CD4-positive, alpha-beta memory T cell (primary cell): ENCODE data around the gene IFI30. TPM values are rescaled to one million over a fixed set of nuclear protein-coding genes. Genes with fewer than 3 reads are reported as not detected.

Experiments
- CTCF ChIA-PET: fragments of 350-600 bp; sonication (Branson Sonifier 250); formaldehyde crosslinking; loops from one replicate; lab custom pipeline; 2021; ENCODE audit warnings: inconsistent platforms; ENCODE audit not compliant: partially characterized antibody; lab: Charles Lee
- POLR2A ChIA-PET: fragments of 350-600 bp; sonication (Branson Sonifier 250); formaldehyde crosslinking; loops from one replicate; lab custom pipeline; 2021; ENCODE audit not compliant: partially characterized antibody; lab: Charles Lee
- DNase-seq, 5 donors: peaks; one replicate each; pipeline versions ENCODE4 v3.0.0 to v3.0.0-alpha.2; 2020 to 2022; ENCODE audit warnings: mixed read lengths in 1 of 5
- H3K27ac ChIP-seq: one replicate; pipeline ENCODE4 v1.7.0; 2013; ENCODE audit warnings: low read depth, low read length
- H3K27me3 ChIP-seq: 2 replicates; pipeline ENCODE4 v1.7.0; 2013; ENCODE audit warnings: mild to moderate bottlenecking, low read length, moderate library complexity; ENCODE audit not compliant: insufficient read depth
- H3K36me3 ChIP-seq: 2 replicates; pipeline ENCODE4 v1.7.0; 2013; ENCODE audit warnings: mild to moderate bottlenecking, low read length, moderate library complexity; ENCODE audit not compliant: insufficient read depth
- H3K4me1 ChIP-seq: 2 replicates; pipeline ENCODE4 v1.7.0; 2013; ENCODE audit warnings: mild to moderate bottlenecking, low read length, moderate library complexity; ENCODE audit not compliant: insufficient read depth
- H3K4me3 ChIP-seq, 2 donors: one replicate each; pipeline ENCODE4 v1.7.0; 2013; ENCODE audit warnings: low read length in 2 of 2, mild to moderate bottlenecking in 1 of 2
- H3K9me3 ChIP-seq, 2 donors: one replicate each; pipeline ENCODE4 v1.7.0; 2013; ENCODE audit warnings: low read length in 2 of 2, control low read depth in 1 of 2; ENCODE audit not compliant: control insufficient read depth in 1 of 2
- H3K27ac Mint-ChIP-seq, 7 donors: one replicate each; pipeline ENCODE4 v1.8.0; 2020 to 2021; ENCODE audit warnings: mixed read lengths in 7 of 7, mild to moderate bottlenecking in 6 of 7, inconsistent platforms in 3 of 7, moderate library complexity in 3 of 7
- H3K27me3 Mint-ChIP-seq, 2 donors: one replicate each; pipeline ENCODE4 v1.8.0; 2020 to 2021; ENCODE audit warnings: mixed read lengths in 2 of 2
- H3K36me3 Mint-ChIP-seq, 2 donors: one replicate each; pipeline ENCODE4 v1.8.0; 2020 to 2021; ENCODE audit warnings: mixed read lengths in 2 of 2, inconsistent platforms in 1 of 2, mild to moderate bottlenecking in 1 of 2
- H3K4me1 Mint-ChIP-seq, 4 donors: one replicate each; pipeline ENCODE4 v1.8.0; 2020 to 2021; ENCODE audit warnings: mixed read lengths in 4 of 4, mild to moderate bottlenecking in 1 of 4
- H3K4me3 Mint-ChIP-seq, 8 donors: one replicate each; pipeline ENCODE4 v1.8.0; 2020 to 2021; ENCODE audit warnings: mixed read lengths in 8 of 8, mild to moderate bottlenecking in 7 of 8, moderate library complexity in 6 of 8, inconsistent platforms in 3 of 8
- H3K9me3 Mint-ChIP-seq, 8 donors: one replicate each; pipeline ENCODE4 v1.8.0; 2020 to 2021; ENCODE audit warnings: mixed read lengths in 8 of 8, mild to moderate bottlenecking in 5 of 8, inconsistent platforms in 3 of 8, moderate library complexity in 1 of 8
- intact Hi-C: fragments of 100-400 bp; cut with micrococcal nuclease; formaldehyde crosslinking; loops from one replicate; pipeline ENCODE4 v1.15.1; 2023
- polyA plus RNA-seq, 2 donors: library from polyadenylated mRNA; unstranded; fragments of 300-500 nt; fragmentation: Illumina TruSeq; gene quantifications; one replicate each; pipeline ENCODE4 v1.2.3, GENCODE V29; 2021
- total RNA-seq, 2 experiments: library from RNA; stranded (reverse); gene quantifications; one replicate each; pipeline ENCODE4 v1.2.3, GENCODE V29; 2021

The IFI30 gene
- total and polyA plus RNA-seq, 4 experiments from 2014 or later: 6.3 to 56.9 (median 32.5) TPM

GRCh38 chr19:18190278-18190677 lies 16.7 kb downstream of the IFI30 start:
- Mint-ChIP-seq H3K4me3 (no peak overlapping the region), H3K27ac (peak overlapping the region in 1 of 7 donors; percentile 32), H3K4me1 (peaks cover 11 to 26% (median 20%) of the 10 kb centered on the region in 4 donors), H3K36me3 (peaks cover 0 to 9% of the 10 kb centered on the region in 2 donors), H3K27me3 (no peaks in the 10 kb centered on the region), H3K9me3 (peaks cover 0 to 7% (median 0%) of the 10 kb centered on the region in 8 donors)
- peaks cover 22% of the 10 kb centered on the region for H3K4me1 ChIP-seq
- ChIA-PET POLR2A (interaction anchor here (5.3 kb wide), 1 partner anchor 90 kb away, joined by 71 read pairs; the partner anchor contains the start of gene JUND), CTCF (interaction anchor here (7.0 kb wide), 1 partner anchor 62 kb away, joined by 79 read pairs; a partner anchor contains a TSS)
- no peaks in the 10 kb centered on the region for H3K9me3 ChIP-seq
- intact Hi-C loops: no loop called here
- H3K27me3 ChIP-seq: no peaks in the 10 kb centered on the region
- no peak overlapping the region for H3K27ac ChIP-seq
- H3K36me3 ChIP-seq: no peaks in the 10 kb centered on the region
- no peak for DNase-seq
- H3K4me3 ChIP-seq: no peak overlapping the region

GRCh38 chr19:18191640-18192062 lies 18.0 kb downstream of the IFI30 start:
- H3K9me3 ChIP-seq: no peaks in the 10 kb centered on the region
- H3K4me1 ChIP-seq: peaks cover 22% of the 10 kb centered on the region
- H3K4me3 ChIP-seq: no peak overlapping the region
- Mint-ChIP-seq H3K27ac (peak overlapping the region; percentile 89 to 98 (median 96)), H3K4me3 (peak overlapping the region; percentile 87 to 96 (median 92)), H3K9me3 (peaks cover 0 to 7% (median 0%) of the 10 kb centered on the region in 8 donors), H3K36me3 (peaks cover 0 to 9% of the 10 kb centered on the region in 2 donors), H3K4me1 (peaks cover 11 to 26% (median 20%) of the 10 kb centered on the region in 4 donors), H3K27me3 (no peaks in the 10 kb centered on the region)
- H3K27me3 ChIP-seq: no peaks in the 10 kb centered on the region
- no peaks in the 10 kb centered on the region for H3K36me3 ChIP-seq
- DNase-seq: no peak
- intact Hi-C loops: loop anchor here (1.0 to 2.0 kb wide), 5 partner anchors 19 to 137 kb away; partner anchors contain the start of genes IFI30 and LSM4
- POLR2A ChIA-PET: interaction anchor here (0.7 to 5.3 kb wide), 20 partner anchors 12 to 379 kb away, joined by 3 to 78 read pairs (median 6); partner anchors contain the start of genes IFI30, IL12RB1, JUND and LSM4
- CTCF ChIA-PET: interaction anchor here (0.7 to 7.0 kb wide), 25 partner anchors 8 to 254 kb away, joined by 3 to 79 read pairs (median 4); partner anchors contain the start of gene RAB3A
- H3K27ac ChIP-seq: peak overlapping the region; percentile 73

GRCh38 chr19:18192673-18193387 lies 19.2 kb downstream of the IFI30 start, which contains the start of gene MPV17L2:
Gene MPV17L2, plus strand, starts transcription at chr19:18193218. Its CDS starts 64 bp downstream, at chr19:18193282.
- Histone ChIP-seq H3K9me3 (no peaks in the 10 kb centered on the region), H3K36me3 (no peaks in the 10 kb centered on the region), H3K4me3 (peak within 1 kb of the TSS; percentile 63 to 83), H3K4me1 (peaks cover 22% of the 10 kb centered on the region), H3K27ac (peak within 1 kb of the TSS; percentile 73), H3K27me3 (no peaks in the 10 kb centered on the region)
- H3K27ac Mint-ChIP-seq: peak within 1 kb of the TSS; percentile 89 to 98 (median 96)
- ChIA-PET CTCF (interaction anchor here (0.7 to 7.0 kb wide), 18 partner anchors 9 to 255 kb away, joined by 3 to 79 read pairs (median 5); partner anchors contain the start of gene RAB3A), POLR2A (interaction anchor here (0.6 to 5.3 kb wide), 27 partner anchors 11 to 378 kb away, joined by 3 to 78 read pairs (median 6); partner anchors contain the start of genes CCDC124, IFI30, IL12RB1 and JUND)
- H3K4me3 Mint-ChIP-seq: peak within 1 kb of the TSS; percentile 87 to 96 (median 92)
- H3K4me1 Mint-ChIP-seq: peaks cover 11 to 26% (median 20%) of the 10 kb centered on the region in 4 donors
- no peaks in the 10 kb centered on the region for H3K27me3 Mint-ChIP-seq
- intact Hi-C loops: loop anchor here (1.0 to 2.0 kb wide), 6 partner anchors 11 to 135 kb away; partner anchors contain the start of genes IFI30, LSM4 and RAB3A
- DNase-seq: peak; percentile 98 to 100 (median 99)
- H3K36me3 Mint-ChIP-seq: peaks cover under 1 to 9% of the 10 kb centered on the region in 2 donors
- peaks cover 0 to 7% (median 0%) of the 10 kb centered on the region in 8 donors for H3K9me3 Mint-ChIP-seq

DNA sequence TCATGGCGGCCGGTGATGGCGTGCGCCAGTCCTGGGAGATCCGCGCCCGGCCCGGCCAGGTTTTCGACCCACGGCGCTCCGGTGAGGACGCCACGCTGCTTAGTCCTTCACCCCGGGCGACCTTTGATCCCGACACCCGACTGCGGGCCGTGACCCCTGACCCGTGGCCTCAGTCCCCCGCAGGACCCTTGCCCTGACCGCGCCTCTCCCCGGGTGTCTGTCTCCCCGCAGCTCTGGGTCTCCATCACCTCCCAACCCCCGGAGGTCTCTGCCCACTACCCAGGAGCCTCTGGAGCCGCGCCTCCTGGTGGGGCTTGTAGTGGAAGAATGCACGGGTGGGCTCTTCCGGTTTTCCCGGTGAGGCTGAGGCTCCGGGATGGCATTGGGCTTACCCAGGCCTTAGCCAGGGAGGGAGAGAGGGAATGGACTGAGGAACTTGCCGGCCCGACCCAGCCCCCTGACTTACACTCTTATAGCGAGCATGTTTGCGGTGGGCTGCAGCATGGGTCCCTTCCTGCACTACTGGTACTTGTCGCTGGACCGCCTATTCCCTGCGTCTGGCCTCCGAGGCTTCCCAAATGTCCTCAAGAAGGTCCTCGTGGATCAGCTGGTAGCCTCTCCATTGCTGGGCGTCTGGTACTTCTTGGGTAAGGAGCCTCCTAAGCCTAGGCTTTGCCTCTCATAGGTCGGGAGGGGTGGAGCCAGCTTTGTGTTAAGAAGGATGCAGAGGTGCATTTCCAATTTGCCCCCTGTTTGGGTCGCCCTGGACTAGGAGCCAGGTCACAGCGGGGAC lies 20.0 kb downstream of the IFI30 start:
- peaks cover 8 to 17% of the 10 kb centered on the region in 2 donors for H3K36me3 Mint-ChIP-seq
- Histone ChIP-seq H3K27ac (peak overlapping the region; percentile 64), H3K4me1 (peaks cover 22% of the 10 kb centered on the region), H3K9me3 (no peaks in the 10 kb centered on the region), H3K27me3 (no peaks in the 10 kb centered on the region), H3K36me3 (no peaks in the 10 kb centered on the region), H3K4me3 (peak overlapping the region; percentile 63 to 83)
- peaks cover 0 to 7% (median 0%) of the 10 kb centered on the region in 8 donors for H3K9me3 Mint-ChIP-seq
- peak overlapping the region; percentile 87 to 96 (median 92) for H3K4me3 Mint-ChIP-seq
- CTCF ChIA-PET: interaction anchor here (1.7 to 7.0 kb wide), 6 partner anchors 12 to 220 kb away, joined by 6 to 79 read pairs (median 8); partner anchors contain the start of gene RAB3A
- no peaks in the 10 kb centered on the region for H3K27me3 Mint-ChIP-seq
- POLR2A ChIA-PET: interaction anchor here (0.7 to 5.3 kb wide), 18 partner anchors 10 to 261 kb away, joined by 3 to 78 read pairs (median 7); partner anchors contain the start of genes CCDC124, IFI30, IL12RB1 and JUND
- intact Hi-C loops: loop anchor here (1.0 to 2.0 kb wide), 2 partner anchors 11 to 21 kb away; partner anchors contain the start of genes IFI30 and RAB3A
- peak in 1 of 5 donors; percentile 41 for DNase-seq
- peaks cover 11 to 32% (median 22%) of the 10 kb centered on the region in 4 donors for H3K4me1 Mint-ChIP-seq
- peak overlapping the region; percentile 89 to 98 (median 96) for H3K27ac Mint-ChIP-seq

- no peaks in the 10 kb centered on the region for H3K36me3 ChIP-seq
- CTCF ChIA-PET: interaction anchor here (1.2 to 7.0 kb wide), 2 partner anchors 58 to 85 kb away, joined by 3 to 79 read pairs; a partner anchor contains a TSS
- no peak for DNase-seq
- H3K9me3 ChIP-seq: no peaks in the 10 kb centered on the region
- POLR2A ChIA-PET: interaction anchor here (0.9 to 5.3 kb wide), 5 partner anchors 10 to 149 kb away, joined by 3 to 78 read pairs (median 8); partner anchors contain the start of genes JUND and RAB3A
- Mint-ChIP-seq H3K4me3 (peak overlapping the region; percentile 87 to 96 (median 92)), H3K27ac (peak overlapping the region; percentile 53 to 96 (median 79)), H3K27me3 (no peaks in the 10 kb centered on the region), H3K9me3 (peaks cover 0 to 7% (median 0%) of the 10 kb centered on the region in 8 donors), H3K36me3 (peaks cover 9 to 19% of the 10 kb centered on the region in 2 donors), H3K4me1 (peaks cover 11 to 34% (median 22%) of the 10 kb centered on the region in 4 donors)
- H3K4me3 ChIP-seq: peak overlapping the region; percentile 63 to 83
- H3K27me3 ChIP-seq: no peaks in the 10 kb centered on the region
- peaks cover 22% of the 10 kb centered on the region for H3K4me1 ChIP-seq
- no peak overlapping the region for H3K27ac ChIP-seq
- intact Hi-C loops: no loop called here
Observed at GRCh38 chr19:18194181-18194530, 20.5 kb downstream of the IFI30 start.
